ENCODE data around the gene SKI.

GRCh38 chr1:2189459-2190425 lies 38.4 kb upstream of the SKI start:
- TF ChIP-seq POLR2AphosphoS5 (IDR thresholded peaks at IDR 0.05) (peak; percentile 90 to 94 (median 91)), CTCF (IDR thresholded peaks at IDR 0.05) (no peak), POLR2A (IDR thresholded peaks at IDR 0.05) (peak; percentile 78), EP300 (IDR thresholded peaks at IDR 0.05; ENCODE audit: low read depth) (no peak)

Measured in transverse colon (tissue), 4 donors.